H9 (cell line): ENCODE data around the gene RHEBL1. TPM values are rescaled to one million over a fixed set of nuclear protein-coding genes. Genes with fewer than 3 reads are reported as not detected.
A peak's percentile ranks its signal among the peaks of the same experiment; 100 is the strongest.

Source experiments
- DNase-seq: peaks from one replicate; pipeline ENCODE4 v3.0.0-alpha.2; 2017
- H2AFZ ChIP-seq: one replicate; pipeline ENCODE4 v1.6.1; 2013; ENCODE audit warnings: mild to moderate bottlenecking, low read length, control low read depth, moderate library complexity
- H2AK5ac ChIP-seq: 2 replicates; pipeline ENCODE4 v1.6.1; 2013; ENCODE audit warnings: low read length, control low read depth, mixed read lengths; ENCODE audit not compliant: insufficient read length
- H2BK120ac ChIP-seq: one replicate; pipeline ENCODE4 v1.6.1; 2013; ENCODE audit warnings: low read depth, mild to moderate bottlenecking, low read length, control low read depth, inconsistent platforms; ENCODE audit not compliant: poor library complexity, severe bottlenecking
- H2BK12ac ChIP-seq: 2 replicates; pipeline ENCODE4 v1.6.1; 2013; ENCODE audit warnings: low read length, control low read depth, mixed read lengths, low read depth; ENCODE audit not compliant: insufficient read length
- H2BK15ac ChIP-seq: 2 replicates; pipeline ENCODE4 v1.6.1; 2013; ENCODE audit warnings: low read depth, low read length, control low read depth
- H2BK20ac ChIP-seq: one replicate; pipeline ENCODE4 v1.6.1; 2013; ENCODE audit warnings: low read depth, mild to moderate bottlenecking, low read length, control low read depth, inconsistent platforms; ENCODE audit not compliant: poor library complexity, severe bottlenecking
- H2BK5ac ChIP-seq: 2 replicates; pipeline ENCODE4 v1.6.1; 2013; ENCODE audit warnings: low read length, control low read depth, mixed read lengths; ENCODE audit not compliant: insufficient read length
- H3K14ac ChIP-seq: 2 replicates; pipeline ENCODE4 v1.6.1; 2013; ENCODE audit warnings: low read length, control low read depth; ENCODE audit not compliant: insufficient read depth
- H3K18ac ChIP-seq: 2 replicates; pipeline ENCODE4 v1.6.1; 2013; ENCODE audit warnings: low read depth, mild to moderate bottlenecking, mixed read lengths, low read length, control low read depth; ENCODE audit not compliant: insufficient read length
- H3K23ac ChIP-seq: 2 replicates; pipeline ENCODE4 v1.6.1; 2013; ENCODE audit warnings: low read length, control low read depth, mixed read lengths, low read depth; ENCODE audit not compliant: insufficient read length
- H3K23me2 ChIP-seq: 2 replicates; pipeline ENCODE4 v1.6.1; 2013; ENCODE audit warnings: low read depth, mild to moderate bottlenecking, mixed read lengths, low read length, control low read depth; ENCODE audit not compliant: insufficient read length, poor library complexity, severe bottlenecking
- H3K27ac ChIP-seq: 2 replicates; pipeline ENCODE4 v1.5.1; 2013; ENCODE audit warnings: low read length, control low read depth, mixed read lengths, low read depth; ENCODE audit not compliant: insufficient read length
- H3K27me3 ChIP-seq: 2 replicates; pipeline ENCODE4 v1.6.1; 2013; ENCODE audit warnings: low read length, control low read depth, inconsistent platforms; ENCODE audit not compliant: insufficient read depth
- H3K4ac ChIP-seq: 2 replicates; pipeline ENCODE4 v1.6.1; 2013; ENCODE audit warnings: low read depth, mild to moderate bottlenecking, control low read depth, inconsistent platforms, low read length, moderate library complexity
- H3K4me1 ChIP-seq: 2 replicates; pipeline ENCODE4 v1.6.1; 2013; ENCODE audit warnings: low read length, control low read depth, inconsistent platforms; ENCODE audit not compliant: insufficient read depth
- H3K4me2 ChIP-seq: 2 replicates; pipeline ENCODE4 v1.6.1; 2013; ENCODE audit warnings: low read length, control low read depth, mixed read lengths; ENCODE audit not compliant: insufficient read length, insufficient read depth
- H3K56ac ChIP-seq: 2 replicates; pipeline ENCODE4 v1.6.1; 2013; ENCODE audit warnings: low read depth, mild to moderate bottlenecking, mixed read lengths, low read length, control low read depth; ENCODE audit not compliant: insufficient read length
- H3K79me1 ChIP-seq: 2 replicates; pipeline ENCODE4 v1.6.1; 2013; ENCODE audit warnings: low read depth, mild to moderate bottlenecking, moderate library complexity, low read length, control low read depth, inconsistent platforms; ENCODE audit not compliant: insufficient read depth, poor library complexity, severe bottlenecking
- H3K79me2 ChIP-seq: 2 replicates; pipeline ENCODE4 v1.6.1; 2013; ENCODE audit warnings: low read length, control low read depth, inconsistent platforms; ENCODE audit not compliant: insufficient read depth
- H3K9ac ChIP-seq: 2 replicates; pipeline ENCODE4 v1.6.1; 2013; ENCODE audit warnings: low read length, control low read depth, mixed read lengths; ENCODE audit not compliant: insufficient read length; ENCODE audit errors: extremely low read depth
- H3K9me3 ChIP-seq: one replicate; pipeline ENCODE4 v1.6.1; 2013; ENCODE audit warnings: low read depth, low read length, inconsistent platforms; ENCODE audit not compliant: control insufficient read depth
- H3T11ph ChIP-seq: one replicate; pipeline ENCODE4 v1.6.1; 2013; ENCODE audit warnings: mild to moderate bottlenecking, low read length, control low read depth, inconsistent platforms
- H4K20me1 ChIP-seq: one replicate; pipeline ENCODE4 v1.6.1; 2013; ENCODE audit not compliant: control insufficient read depth, insufficient read length, insufficient read depth
- H4K5ac ChIP-seq: 2 replicates; pipeline ENCODE4 v1.6.1; 2013; ENCODE audit warnings: low read depth, mild to moderate bottlenecking, mixed read lengths, low read length, control low read depth; ENCODE audit not compliant: insufficient read length
- H4K8ac ChIP-seq: replicated peaks from 2 replicates; pipeline ENCODE4 v1.6.1; 2013; ENCODE audit warnings: low read length, control low read depth, mixed read lengths, low read depth; ENCODE audit not compliant: insufficient read length
- H4K91ac ChIP-seq: 2 replicates; pipeline ENCODE4 v1.6.1; 2013; ENCODE audit warnings: low read depth, mild to moderate bottlenecking, moderate library complexity, mixed read lengths, low read length, control low read depth; ENCODE audit not compliant: insufficient read length
- H3K27ac Mint-ChIP-seq, 3 experiments: 2 replicates in 2 of 3; 3 replicates in 1 of 3; pipeline ENCODE4 v1.8.0; 2020 to 2021; ENCODE audit warnings: mixed read lengths in 3 of 3, mild to moderate bottlenecking in 1 of 3, moderate library complexity in 1 of 3
- H3K27me3 Mint-ChIP-seq: 2 replicates; pipeline ENCODE4 v1.8.0; 2021; ENCODE audit warnings: low read depth, mild to moderate bottlenecking, moderate library complexity, mixed read lengths
- H3K36me3 Mint-ChIP-seq, 3 experiments: 2 replicates in 2 of 3; 3 replicates in 1 of 3; pipeline ENCODE4 v1.8.0; 2020 to 2021; ENCODE audit warnings: low read depth in 3 of 3, mixed read lengths in 3 of 3; ENCODE audit not compliant: insufficient read depth in 1 of 3
- H3K4me1 Mint-ChIP-seq, 2 experiments: 2 replicates each; pipeline ENCODE4 v1.8.0; 2020; ENCODE audit warnings: mixed read lengths in 2 of 2
- H3K4me3 Mint-ChIP-seq, 2 experiments: 2 replicates in 1 of 2; 3 replicates in 1 of 2; pipeline ENCODE4 v1.8.0; 2020 to 2021; ENCODE audit warnings: mild to moderate bottlenecking in 2 of 2, mixed read lengths in 2 of 2, moderate library complexity in 1 of 2
- H3K9me3 Mint-ChIP-seq, 2 experiments: 2 replicates in 1 of 2; 3 replicates in 1 of 2; pipeline ENCODE4 v1.8.0; 2020; ENCODE audit warnings: mild to moderate bottlenecking in 2 of 2, mixed read lengths in 2 of 2, moderate library complexity in 1 of 2
- CTCF ChIP-seq: fragments of 200-600 bp; sonication (generic); conservative IDR thresholded peaks from 3 replicates; pipeline ENCODE4 v1.8.0; 2021; ENCODE audit warnings: antibody characterized with exemption, mild to moderate bottlenecking
- WGBS: extraction: QIAGEN DNeasy Blood & Tissue Kit; methylation state at CpG from one replicate; pipeline ENCODE4 v1.1.7; 2013; ENCODE audit warnings: missing lambda C conversion rate, low lambda C conversion rate, mixed read lengths; ENCODE audit not compliant: insufficient read length; ENCODE audit errors: extremely low coverage; 5-methylcytosine and 5-hydroxymethylcytosine counted together
- total RNA-seq: library from RNA; stranded (reverse); gene quantifications from 2 replicates; pipeline ENCODE4 v1.2.1, GENCODE V29; 2021

Gene RHEBL1
- total RNA-seq, 1 experiment from 2014 or later, result 4.0 TPM

- Histone ChIP-seq H3K79me2 (peaks cover 14% of the 10 kb centered on the region; the same call in 1 of the 2 replicates), H2BK120ac (no peak overlapping the region), H3K79me1 (peaks cover 14% of the 10 kb centered on the region), H3K9me3 (no peaks in the 10 kb centered on the region), H3K18ac (no peak overlapping the region), H4K8ac (no peak overlapping the region), H2BK15ac (no peak overlapping the region), H3K4ac (no peak overlapping the region), H3K23ac (no peak overlapping the region), H3K23me2 (no peaks in the 10 kb centered on the region), H2BK5ac (no peak overlapping the region), H2AK5ac (no peak overlapping the region), H3K27me3 (no peaks in the 10 kb centered on the region), H3K27ac (no peak overlapping the region), H4K5ac (no peak overlapping the region), H3K56ac (no peak overlapping the region), H4K20me1 (no peaks in the 10 kb centered on the region), H3T11ph (no peak overlapping the region), H2BK20ac (no peak overlapping the region), H3K9ac (no peak overlapping the region), H3K4me1 (peaks cover 2% of the 10 kb centered on the region; the same call in 1 of the 2 replicates), H4K91ac (no peak overlapping the region), H3K4me2 (no peak overlapping the region), H2BK12ac (no peak overlapping the region), H3K14ac (no peak overlapping the region), H2AFZ (no peak overlapping the region)
- DNase-seq, result no peak
- H3K9me3 Mint-ChIP-seq, result no peaks in the 10 kb centered on the region
- no peak for TF ChIP-seq CTCF
- peaks cover 81 to 99% (median 97%) of the 10 kb centered on the region in 3 experiments for H3K36me3 Mint-ChIP-seq
- peaks cover 6 to 9% of the 10 kb centered on the region in 2 experiments for H3K4me1 Mint-ChIP-seq
- H3K27ac Mint-ChIP-seq, result peak overlapping the region in 1 of 3 experiments; percentile 14; a peak in 2 of 7 replicates
- no peaks in the 10 kb centered on the region for H3K27me3 Mint-ChIP-seq
- no peak overlapping the region for H3K4me3 Mint-ChIP-seq
- WGBS, result no CpG with 5 or more reads among the region's 13 CpGs
Observed at GRCh38 chr12:49050507-49051372, 19.0 kb downstream of the RHEBL1 start.
